ENCODE data around the gene SLC12A8.

SLC12A8 gene

GRCh38 chr3:125150525-125151441 is 61.8 kb downstream of the SLC12A8 start:
- no peak for DNase-seq

- DNase-seq: no peak
These were observed 63.1 kb downstream of the SLC12A8 start for GRCh38 chr3:125149462-125149861.

DNA sequence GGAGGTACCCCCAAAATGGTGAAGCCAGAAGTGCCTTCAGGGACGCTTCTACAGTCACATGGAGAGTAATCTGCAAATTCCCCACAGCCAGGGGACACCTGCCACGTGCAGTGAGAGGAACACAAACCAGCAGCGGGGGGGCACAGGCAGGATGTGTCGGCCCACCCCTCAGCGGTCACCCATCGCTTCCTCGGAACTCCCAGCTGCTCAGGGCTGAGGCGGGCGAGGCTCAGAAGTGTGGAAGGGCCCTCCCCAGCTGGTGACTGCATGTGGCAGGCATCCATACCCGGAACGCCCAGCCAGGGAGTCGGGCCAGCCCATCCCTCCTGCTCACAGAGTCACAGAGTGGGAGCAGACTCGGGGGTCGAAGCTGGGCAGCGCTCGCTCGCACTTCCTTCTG is 63.7 kb downstream of the SLC12A8 start:
- DNase-seq: no peak

- no peak for DNase-seq
These were observed 64.3 kb downstream of the SLC12A8 start for GRCh38 chr3:125148016-125148812.

DNA sequence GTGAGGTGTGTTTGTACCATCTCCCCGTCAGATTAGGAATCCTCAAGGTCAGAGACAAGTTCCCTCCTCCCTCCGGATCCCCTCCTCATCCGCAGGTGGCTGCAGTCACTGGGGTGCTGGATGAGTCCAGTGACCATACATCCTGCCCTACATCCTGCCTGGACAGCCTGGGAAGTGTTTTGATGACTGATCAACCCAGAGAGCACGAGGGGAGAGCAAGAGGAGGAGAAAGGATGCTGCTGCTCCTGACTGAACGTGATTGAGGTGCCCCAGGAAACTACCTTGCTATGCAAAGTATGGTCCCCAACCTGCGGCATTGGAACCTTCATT is 65.1 kb downstream of the SLC12A8 start:
- DNase-seq: no peak

- DNase-seq: no peak
These were observed 65.7 kb downstream of the SLC12A8 start for GRCh38 chr3:125146626-125147490.

GRCh38 chr3:125145751-125146475 is 66.6 kb downstream of the SLC12A8 start:
- no peak for DNase-seq

DNA sequence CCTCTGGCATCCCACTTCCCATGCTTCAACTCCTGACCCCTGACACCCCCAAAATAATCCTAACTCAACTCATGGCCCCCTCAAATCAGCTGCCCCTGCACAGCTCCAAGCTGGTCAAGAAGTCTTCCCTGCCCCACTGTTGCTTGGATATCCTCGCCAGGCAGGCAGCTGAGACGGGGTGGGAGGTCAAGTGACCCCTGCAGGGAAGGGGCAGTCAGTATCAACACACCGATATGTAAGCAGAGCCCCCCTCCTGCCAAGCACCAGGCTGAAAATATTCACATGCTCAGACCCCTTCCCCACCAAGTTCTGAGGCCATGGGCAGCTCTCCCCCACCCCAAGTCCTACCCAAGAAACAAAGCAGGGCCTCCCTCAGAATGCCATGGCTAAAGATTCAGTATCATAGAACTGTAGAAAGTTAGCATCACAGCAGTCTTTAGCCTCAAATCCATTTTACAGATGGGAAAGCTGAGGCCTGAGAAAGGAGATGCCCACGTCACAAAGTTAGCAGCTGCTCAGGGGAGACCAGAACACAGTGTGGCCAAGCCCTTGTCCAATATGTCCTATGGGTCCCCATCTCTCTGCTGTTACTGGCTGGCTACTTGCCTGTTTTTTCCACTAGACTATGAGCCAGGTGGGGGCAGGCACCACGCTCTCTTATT is 67.8 kb downstream of the SLC12A8 start:
- DNase-seq: no peak

GRCh38 chr3:125143982-125144652 is 68.4 kb downstream of the SLC12A8 start:
- DNase-seq: no peak

DNA sequence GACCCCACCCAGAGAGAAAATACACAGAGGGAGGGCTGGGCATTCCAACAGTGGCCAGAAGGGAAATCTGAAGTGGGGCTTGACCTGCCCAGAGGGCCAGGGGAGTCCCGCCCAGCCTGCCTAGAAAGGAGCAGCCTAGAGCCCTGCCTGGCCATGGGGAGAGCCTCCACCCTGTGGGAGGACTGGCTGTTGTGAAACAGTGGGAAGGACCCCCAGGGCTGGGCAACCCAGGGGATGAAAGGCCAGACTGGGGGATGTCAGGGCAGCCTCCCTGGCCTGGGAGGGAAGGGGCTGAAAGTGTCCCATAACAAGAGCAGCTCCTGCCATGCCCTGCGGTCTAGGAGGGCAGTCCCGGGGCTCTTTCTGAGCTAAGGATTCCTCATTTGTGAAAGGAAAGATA is 69.0 kb downstream of the SLC12A8 start:
- no peak for DNase-seq

GRCh38 chr3:125142940-125143339 is 69.6 kb downstream of the SLC12A8 start:
- no peak for DNase-seq

DNA sequence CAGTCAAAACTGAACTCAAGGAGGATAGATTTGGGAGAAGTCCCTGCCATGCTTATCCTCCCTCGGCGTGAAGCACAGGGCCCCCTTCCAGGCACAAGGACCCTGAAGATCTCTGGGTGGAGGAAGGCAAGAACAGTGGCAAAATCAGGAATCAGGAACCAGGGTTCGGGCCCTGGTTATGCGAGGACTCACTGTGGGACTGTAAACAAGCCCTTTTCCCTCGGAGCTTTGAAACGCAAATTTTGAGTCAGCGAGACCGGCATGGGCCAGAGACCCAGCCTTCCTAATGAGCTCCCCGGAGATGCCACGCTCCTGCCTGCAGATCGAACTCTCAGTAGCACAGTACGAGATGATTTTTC is 70.1 kb downstream of the SLC12A8 start:
- DNase-seq: no peak

- DNase-seq: peak; percentile 44
These were observed 70.7 kb downstream of the SLC12A8 start for GRCh38 chr3:125141596-125142419.

- no peak for DNase-seq
These were observed 71.5 kb downstream of the SLC12A8 start for GRCh38 chr3:125140818-125141595.

DNA sequence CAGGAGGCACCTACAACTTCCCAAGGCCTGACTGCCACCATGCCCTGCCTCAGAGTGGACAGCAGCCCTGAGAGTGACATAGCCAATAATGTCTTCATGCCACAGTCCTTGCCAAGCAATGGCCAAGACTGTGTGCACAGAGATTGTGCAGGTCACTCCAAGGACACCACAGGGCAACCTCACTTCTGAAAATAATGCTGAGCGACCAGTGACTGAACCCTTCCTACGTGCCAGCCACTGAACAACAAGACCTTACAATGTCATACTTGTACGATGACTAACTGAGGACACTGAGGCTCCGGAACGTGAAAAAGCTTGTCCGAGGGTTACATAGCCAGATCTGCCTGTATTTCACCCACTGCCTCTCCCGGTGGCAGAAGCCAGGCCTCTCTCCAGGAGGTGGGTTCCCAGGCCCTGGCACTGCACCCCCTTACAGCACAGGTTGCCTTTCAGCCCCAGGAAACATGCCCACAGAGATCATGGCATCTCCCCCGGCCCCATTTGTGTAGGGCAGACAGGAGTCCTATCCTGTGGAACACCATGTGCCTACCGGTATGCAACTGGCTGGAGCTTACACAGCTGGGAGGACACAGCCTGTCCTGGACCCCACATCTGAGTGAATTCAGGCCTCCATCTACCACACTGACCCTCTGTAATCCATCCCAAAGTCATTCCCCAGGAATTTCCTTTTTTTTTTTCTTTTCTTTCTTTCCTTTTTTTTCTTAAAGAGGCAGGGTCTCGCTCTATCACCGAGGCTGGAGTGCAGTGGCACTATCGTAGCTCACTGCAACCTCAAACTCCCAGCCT is 72.3 kb downstream of the SLC12A8 start:
- DNase-seq: no peak

DNA sequence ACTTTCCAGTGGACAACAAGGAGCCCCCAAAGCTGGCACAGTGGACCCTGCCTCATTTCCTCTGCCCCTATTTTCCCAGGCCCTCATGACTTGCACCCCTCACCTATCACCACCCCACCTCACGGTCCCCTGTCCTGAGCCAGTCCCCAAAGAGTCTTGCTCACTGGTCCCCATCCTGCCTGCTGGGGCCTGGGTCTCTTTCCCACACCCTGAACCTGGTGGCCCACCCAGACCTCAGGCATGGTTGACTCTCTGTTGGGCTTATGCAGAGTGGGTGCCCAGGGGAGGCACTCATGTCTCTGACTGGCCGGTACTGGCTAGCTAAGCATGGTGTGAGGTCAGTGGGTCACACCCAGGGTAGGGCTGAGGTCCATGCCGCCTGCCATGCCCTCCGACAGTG is 73.2 kb downstream of the SLC12A8 start:
- DNase-seq: no peak

GRCh38 chr3:125137358-125138033 is 75.1 kb downstream of the SLC12A8 start:
- DNase-seq: no peak

DNA sequence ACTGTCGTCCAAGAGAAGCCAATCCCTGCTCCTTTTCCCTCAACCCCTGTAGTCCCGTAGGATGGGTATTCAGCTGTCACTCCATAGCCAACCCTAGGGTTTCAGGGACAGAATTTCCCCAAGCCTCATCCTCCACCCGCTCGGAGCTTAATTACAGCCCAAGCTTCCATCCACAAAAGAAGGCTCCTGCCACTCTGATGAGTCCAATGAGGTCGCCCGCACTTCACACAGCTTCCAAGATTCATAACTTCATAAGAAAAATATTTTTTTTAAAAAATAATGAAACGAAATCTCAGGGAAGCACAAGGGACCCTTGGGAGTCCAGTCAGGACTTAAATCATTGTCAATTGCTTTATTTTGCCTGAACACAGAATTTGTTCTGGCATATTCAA is 75.6 kb downstream of the SLC12A8 start:
- no peak for DNase-seq
